ENCODE data around the gene EPS15.

The EPS15 gene

DNA sequence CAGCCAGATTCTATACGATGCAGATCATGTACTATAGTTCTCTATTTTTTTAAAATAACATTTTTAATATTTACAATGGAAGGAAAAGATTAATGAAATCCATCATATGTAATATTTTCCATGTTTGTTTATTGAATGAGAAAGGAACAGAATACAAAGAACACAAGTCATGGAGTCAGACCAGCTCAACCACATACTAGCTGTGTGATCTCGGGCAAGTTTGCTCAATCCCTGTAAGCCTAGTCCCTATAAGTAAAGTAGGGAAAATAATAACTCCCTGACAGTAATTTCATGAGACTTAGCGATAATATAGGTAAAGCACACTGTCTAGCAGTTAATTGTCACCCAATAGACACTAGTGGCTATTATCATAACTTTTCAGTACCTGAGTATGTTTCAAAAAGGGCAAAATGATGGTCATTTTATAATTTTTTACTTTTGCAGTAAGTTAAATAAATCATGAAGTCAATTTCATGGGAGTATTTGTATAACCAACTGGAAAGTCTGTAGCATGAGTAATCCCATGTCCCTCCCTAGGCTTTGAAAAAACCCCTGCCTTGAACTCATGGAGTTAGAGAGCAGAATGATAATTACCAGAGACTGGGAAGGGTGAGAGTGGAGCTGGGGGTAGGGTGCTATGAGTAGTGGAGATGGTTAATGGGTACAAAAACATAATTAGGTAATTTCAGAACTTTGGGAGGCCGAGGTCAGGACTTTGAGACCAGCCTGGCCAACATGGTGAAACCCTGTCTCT is 37.0 kb upstream of the EPS15 start:
- H3K4me3 ChIP-seq (ENCODE audit: low read depth, low read length): no peak overlapping the region
- no peak for DNase-seq (ENCODE audit: low read depth)
- TF ChIP-seq, protein P1, sequence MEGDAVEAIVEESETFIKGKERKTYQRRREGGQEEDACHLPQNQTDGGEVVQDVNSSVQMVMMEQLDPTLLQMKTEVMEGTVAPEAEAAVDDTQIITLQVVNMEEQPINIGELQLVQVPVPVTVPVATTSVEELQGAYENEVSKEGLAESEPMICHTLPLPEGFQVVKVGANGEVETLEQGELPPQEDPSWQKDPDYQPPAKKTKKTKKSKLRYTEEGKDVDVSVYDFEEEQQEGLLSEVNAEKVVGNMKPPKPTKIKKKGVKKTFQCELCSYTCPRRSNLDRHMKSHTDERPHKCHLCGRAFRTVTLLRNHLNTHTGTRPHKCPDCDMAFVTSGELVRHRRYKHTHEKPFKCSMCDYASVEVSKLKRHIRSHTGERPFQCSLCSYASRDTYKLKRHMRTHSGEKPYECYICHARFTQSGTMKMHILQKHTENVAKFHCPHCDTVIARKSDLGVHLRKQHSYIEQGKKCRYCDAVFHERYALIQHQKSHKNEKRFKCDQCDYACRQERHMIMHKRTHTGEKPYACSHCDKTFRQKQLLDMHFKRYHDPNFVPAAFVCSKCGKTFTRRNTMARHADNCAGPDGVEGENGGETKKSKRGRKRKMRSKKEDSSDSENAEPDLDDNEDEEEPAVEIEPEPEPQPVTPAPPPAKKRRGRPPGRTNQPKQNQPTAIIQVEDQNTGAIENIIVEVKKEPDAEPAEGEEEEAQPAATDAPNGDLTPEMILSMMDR (IDR thresholded peaks at IDR 0.05; ENCODE audit: control insufficient read depth, extremely low read depth, insufficient read depth): no peak

DNA sequence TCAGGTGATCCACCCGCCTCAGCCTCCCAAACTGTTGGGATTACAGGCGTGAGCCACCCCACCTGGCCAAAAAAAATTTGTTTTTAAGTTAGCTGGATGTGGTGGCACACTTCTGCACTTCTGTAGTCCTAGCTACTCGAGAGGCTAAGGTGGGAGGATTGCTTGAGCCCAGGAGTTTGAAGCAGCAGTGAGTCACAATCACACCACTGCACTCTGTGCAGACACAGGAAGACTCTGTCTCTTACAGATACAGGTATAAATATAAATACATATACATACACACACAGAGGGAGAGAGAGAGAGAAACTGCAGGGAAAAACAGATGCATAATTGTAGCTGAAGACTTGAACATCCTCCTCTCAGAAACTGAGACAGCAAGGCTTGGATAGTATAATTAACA is 34.8 kb upstream of the EPS15 start:
- TF ChIP-seq, protein P1 (IDR thresholded peaks at IDR 0.05; ENCODE audit: control insufficient read depth, extremely low read depth, insufficient read depth): no peak
- no peak for DNase-seq (ENCODE audit: low read depth)
- no peak overlapping the region for H3K4me3 ChIP-seq (ENCODE audit: low read depth, low read length)

DNA sequence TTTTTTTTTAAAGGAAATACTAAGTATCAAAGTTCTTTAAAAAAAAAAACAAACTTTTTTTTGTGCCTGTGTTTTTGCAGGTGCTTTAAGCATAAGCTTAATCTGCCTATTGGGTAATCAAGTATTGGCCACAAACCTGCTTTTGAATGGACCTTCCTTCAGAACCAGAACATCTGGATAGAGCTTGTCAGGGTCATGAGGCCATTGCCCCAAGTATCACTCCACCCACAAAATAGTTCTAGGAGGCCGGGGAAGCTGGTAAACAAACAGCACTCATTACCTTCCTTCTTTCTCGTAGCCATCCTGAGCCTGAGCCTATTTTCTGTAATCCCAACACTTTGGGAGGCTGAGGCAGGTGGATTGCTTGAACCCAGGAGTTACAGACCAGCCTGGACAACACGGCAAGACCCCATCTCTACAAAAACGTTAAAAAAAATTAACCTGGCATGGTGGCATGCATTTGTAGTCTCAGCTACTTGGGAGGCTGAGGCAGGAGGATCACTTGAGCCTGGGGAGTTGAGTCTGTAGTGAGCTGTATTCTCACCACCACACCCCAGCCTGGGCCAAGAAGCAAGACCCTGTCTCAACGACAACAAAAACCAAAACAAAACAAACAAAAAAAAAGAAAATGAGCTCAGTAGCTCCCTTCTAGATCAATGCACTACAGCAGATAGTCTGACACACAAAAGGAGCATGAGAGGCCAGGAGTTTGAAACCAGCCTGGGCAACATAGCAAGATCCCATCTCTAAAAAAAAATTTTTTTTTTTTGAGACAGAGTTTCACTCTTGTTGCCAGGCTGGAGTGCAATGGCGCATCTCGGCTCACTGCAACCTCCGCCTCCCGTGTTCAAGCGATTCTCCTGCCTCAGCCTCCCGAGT is 34.1 kb upstream of the EPS15 start:
- no peak overlapping the region for H3K4me3 ChIP-seq (ENCODE audit: low read depth, low read length)
- DNase-seq (ENCODE audit: low read depth): no peak
- TF ChIP-seq, protein P1 (IDR thresholded peaks at IDR 0.05; ENCODE audit: control insufficient read depth, extremely low read depth, insufficient read depth): no peak

DNA sequence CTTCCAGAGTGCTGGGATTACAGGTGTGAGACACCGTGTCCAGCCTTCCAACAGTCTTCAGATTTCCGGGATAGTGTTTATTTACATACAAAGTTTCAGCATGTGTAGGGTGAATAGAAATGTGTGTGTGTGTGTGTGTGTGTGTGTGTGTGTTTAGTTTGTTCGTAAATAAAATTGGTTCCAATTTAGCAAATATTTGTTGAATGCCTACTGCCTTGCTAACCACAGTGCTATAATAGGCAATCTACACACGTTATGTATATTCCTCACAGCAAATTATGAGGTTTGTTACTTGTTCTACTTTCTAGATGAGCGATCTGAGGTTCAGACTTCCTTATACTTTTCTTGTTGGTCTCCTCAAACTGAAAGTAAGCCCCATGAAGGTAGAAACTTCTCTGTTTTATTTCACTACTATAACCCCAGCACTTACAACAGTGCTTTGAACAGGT is 32.8 kb upstream of the EPS15 start:
- no peak overlapping the region for H3K4me3 ChIP-seq (ENCODE audit: low read depth, low read length)
- TF ChIP-seq, protein P1 (IDR thresholded peaks at IDR 0.05; ENCODE audit: control insufficient read depth, extremely low read depth, insufficient read depth): no peak
- DNase-seq (ENCODE audit: low read depth): peak; percentile 89

DNA sequence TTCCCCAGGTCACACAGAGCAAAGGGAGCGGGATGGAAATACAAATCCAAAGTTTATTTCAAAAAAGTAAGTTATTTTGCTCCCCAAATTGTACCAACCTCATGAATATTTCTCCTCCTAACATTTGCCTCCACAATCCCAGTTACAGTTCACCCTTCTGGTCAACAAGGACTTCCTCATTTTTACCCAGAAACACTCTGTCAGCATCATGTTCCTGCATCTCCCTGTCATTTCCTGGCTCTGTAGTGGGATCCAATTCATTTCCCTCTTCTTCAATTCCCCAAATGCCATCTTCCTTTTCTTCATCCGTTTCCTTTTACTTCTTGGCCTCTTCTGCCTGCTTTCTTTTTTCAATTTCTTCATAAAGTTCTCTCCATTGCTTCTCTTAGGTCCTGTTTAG is 32.0 kb upstream of the EPS15 start:
- DNase-seq (ENCODE audit: low read depth): no peak
- no peak overlapping the region for H3K4me3 ChIP-seq (ENCODE audit: low read depth, low read length)
- TF ChIP-seq, protein P1 (IDR thresholded peaks at IDR 0.05; ENCODE audit: control insufficient read depth, extremely low read depth, insufficient read depth): no peak

DNA sequence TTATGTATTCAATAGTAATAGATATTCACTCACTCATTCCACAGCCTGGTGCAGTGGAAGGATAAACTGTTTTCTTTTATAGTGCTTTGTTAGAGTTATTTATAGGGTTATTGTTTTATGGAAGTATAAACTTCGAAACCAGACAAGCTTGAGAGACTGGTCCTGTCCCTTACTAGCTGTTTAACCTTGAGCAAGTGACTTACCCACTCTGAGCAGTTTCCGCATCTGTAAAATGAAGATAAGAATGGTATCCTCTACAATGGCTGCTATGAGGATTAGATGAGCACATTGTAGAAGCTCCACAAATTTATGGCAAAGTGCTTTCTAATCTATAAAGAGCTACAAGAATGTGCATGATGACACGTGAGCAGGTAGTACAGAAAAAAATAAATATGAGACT is 30.8 kb upstream of the EPS15 start:
- H3K4me3 ChIP-seq (ENCODE audit: low read depth, low read length): no peak overlapping the region
- TF ChIP-seq, protein P1 (IDR thresholded peaks at IDR 0.05; ENCODE audit: control insufficient read depth, extremely low read depth, insufficient read depth): no peak
- DNase-seq (ENCODE audit: low read depth): no peak
